ENCODE measurements around the gene IDH1. TPM values are rescaled to one million over a fixed set of nuclear protein-coding genes. Genes with fewer than 3 reads are reported as not detected.
"Not testable (repeated sequence)": the region's sequence is repeated elsewhere in the genome, so short reads cannot be mapped to it uniquely, and the experiment has no call there.

IDH1 gene
- total RNA-seq, 1 donor from 2014 or later: 17.7 TPM

GRCh38 chr2:208228476-208228875 is 26.4 kb downstream of the IDH1 start:
- intact Hi-C loops (cut with DNase I): no loop called here
- DNase-seq (ENCODE audit: low spot score): no peak

- intact Hi-C loops (cut with DNase I): no loop called here
- DNase-seq (ENCODE audit: low spot score): no peak
These were observed 27.2 kb downstream of the IDH1 start for GRCh38 chr2:208227581-208228232.

- no peak for DNase-seq (ENCODE audit: low spot score)
- intact Hi-C loops (cut with DNase I): no loop called here
These were observed 30.1 kb downstream of the IDH1 start for GRCh38 chr2:208224802-208225201.

- intact Hi-C loops (cut with DNase I): no loop called here
These were observed 32.5 kb downstream of the IDH1 start for GRCh38 chr2:208222351-208222750.

GRCh38 chr2:208221873-208222272 is 33.0 kb downstream of the IDH1 start:
- DNase-seq (ENCODE audit: low spot score); intact Hi-C loops (cut with DNase I): not testable (repeated sequence)

More at GRCh38 chr2:208222351-208222750, 32.5 kb downstream of the IDH1 start:
- DNase-seq (ENCODE audit: low spot score): no peak

GRCh38 chr2:208210688-208211451 is 44.0 kb downstream of the IDH1 start:
- DNase-seq (ENCODE audit: low spot score): no peak
- intact Hi-C loops (cut with DNase I): no loop called here

GRCh38 chr2:208208335-208209085 is 46.4 kb downstream of the IDH1 start:
- intact Hi-C loops (cut with DNase I): no loop called here
- DNase-seq (ENCODE audit: low spot score): no peak

GRCh38 chr2:208207769-208208168 is 47.1 kb downstream of the IDH1 start:
- intact Hi-C loops (cut with DNase I): no loop called here

GRCh38 chr2:208204166-208204565 is 50.7 kb downstream of the IDH1 start:
- DNase-seq (ENCODE audit: low spot score): no peak
- intact Hi-C loops (cut with DNase I): no loop called here

More at GRCh38 chr2:208207769-208208168, 47.1 kb downstream of the IDH1 start:
- DNase-seq (ENCODE audit: low spot score): no peak

- no peak for DNase-seq (ENCODE audit: low spot score)
- intact Hi-C loops (cut with DNase I): no loop called here
These were observed 59.3 kb downstream of the IDH1 start for GRCh38 chr2:208195531-208195930.

GRCh38 chr2:208192611-208193236 is 62.1 kb downstream of the IDH1 start:
- intact Hi-C loops (cut with DNase I): no loop called here
- no peak for DNase-seq (ENCODE audit: low spot score)

GRCh38 chr2:208189810-208190503 is 64.9 kb downstream of the IDH1 start, which contains the start of gene C2orf80:
C2orf80 (minus strand) TSS chr2:208190030; CDS start chr2:208186986, 3,044 bp downstream.
- intact Hi-C loops (cut with DNase I): no loop called here
- no peak for DNase-seq (ENCODE audit: low spot score)

- intact Hi-C loops (cut with DNase I): no loop called here
- DNase-seq (ENCODE audit: low spot score): no peak
These were observed 65.6 kb downstream of the IDH1 start for GRCh38 chr2:208189069-208189809.

- intact Hi-C loops (cut with DNase I): no loop called here
These were observed 68.0 kb downstream of the IDH1 start for GRCh38 chr2:208186893-208187292.

GRCh38 chr2:208186465-208186864 is 68.4 kb downstream of the IDH1 start:
- no peak for DNase-seq (ENCODE audit: low spot score)
- intact Hi-C loops (cut with DNase I): no loop called here

More at GRCh38 chr2:208186893-208187292, 68.0 kb downstream of the IDH1 start:
- no peak for DNase-seq (ENCODE audit: low spot score)

All from cardiac septum (tissue), 1 donor.